K562 (cell line): ENCODE measurements around the gene E2F2. TPM values are rescaled to one million over a fixed set of nuclear protein-coding genes. Genes with fewer than 3 reads are reported as not detected.
A peak's percentile ranks its signal among the peaks of the same experiment; 100 is the strongest.

Experiments used
- BRCA1 ChIP-seq, 2 experiments: fragments of 450-650 bp in 1 of 2; sonication (generic) in 1 of 2; formaldehyde crosslinking in 1 of 2; IDR thresholded peaks; 2 replicates each; pipeline versions ENCODE4 v1.5.0 to v1.6.1; 2017 to 2020; ENCODE audit warnings: mild to moderate bottlenecking in 1 of 2, missing genetic modification reagents in 1 of 2
- FOXK1 ChIP-seq: sonication (generic); formaldehyde crosslinking; IDR thresholded peaks from 2 replicates; pipeline ENCODE4 v1.8.0; 2022; ENCODE audit warnings: missing genetic modification reagents, mild to moderate bottlenecking, borderline replicate concordance
- NR3C1 ChIP-seq: sonication (generic); formaldehyde crosslinking; IDR thresholded peaks from 2 replicates; pipeline ENCODE4 v1.8.1; 2022; ENCODE audit warnings: missing genetic modification reagents
- RAD21 ChIP-seq, 2 experiments: fragments of 250-450 bp in 1 of 2; fragments of 450-650 bp in 1 of 2; sonication (Bioruptor Pico) in 1 of 2; formaldehyde crosslinking in 1 of 2; IDR thresholded peaks in 1 of 2; conservative IDR thresholded peaks in 1 of 2; 2 replicates each; pipeline versions ENCODE4 v1.4.0 to v1.8.0; 2020 to 2022; ENCODE audit warnings: mild to moderate bottlenecking in 2 of 2, moderate library complexity in 1 of 2
- RNF2 ChIP-seq: sonication (generic); IDR thresholded peaks from 2 replicates; pipeline ENCODE4 v1.6.1; 2016
- ZNF589 ChIP-seq: fragments of 200-800 bp; sonication (Bioruptor generic); IDR thresholded peaks from 2 replicates; pipeline ENCODE4 v1.6.1; 2016; ENCODE audit warnings: low read depth, missing genetic modification characterization, missing compliant biosample characterization
- polyA plus RNA-seq, 8 experiments: library from polyadenylated mRNA; depleted of rRNA in 4 of 8; stranded (reverse) in 5 of 8; unstranded in 3 of 8; fragments of >200 nt; fragmentation: Nextera tagmentation in 2 of 8; fragmentation: Illumina TruSeq in 1 of 8; extraction: Ambion mirVana in 2 of 8; extraction: Trizol in 1 of 8; gene quantifications; 2 replicates each; pipeline versions ENCODE4 v1.2.1 to v1.2.3, GENCODE V29; 2011 to 2014; ENCODE audit warnings: inconsistent platforms in 1 of 8, missing spikeins in 1 of 8
- total RNA-seq, 7 experiments: library from RNA; depleted of rRNA in 6 of 7; stranded (reverse); fragments of >200 nt in 6 of 7; fragmentation: Illumina TruSeq in 2 of 7; extraction: Trizol in 2 of 7; gene quantifications; 2 replicates each; pipeline versions ENCODE4 v1.2.1 to v1.2.3, GENCODE V29; 2011 to 2021; ENCODE audit warnings: low replicate concordance in 1 of 7
- TF ChIP-seq, protein P1 (sequence below): sonication (generic); formaldehyde crosslinking; IDR thresholded peaks from 2 replicates; pipeline ENCODE4 v1.4.0; 2020; ENCODE audit warnings: mild to moderate bottlenecking, missing genetic modification reagents
- TF ChIP-seq, protein P2 (sequence below): fragments of 250-450 bp; sonication (Bioruptor Pico); IDR thresholded peaks from 2 replicates; pipeline ENCODE4 v1.5.0; 2022; ENCODE audit warnings: mild to moderate bottlenecking
- TF ChIP-seq, protein P3 (sequence below): fragments of 250-450 bp; sonication (Bioruptor Pico); IDR thresholded peaks from 2 replicates; pipeline ENCODE4 v1.5.0; 2021
- TF ChIP-seq, protein P4 (sequence below): fragments of 200-800 bp; sonication (Bioruptor generic); IDR thresholded peaks from 2 replicates; pipeline ENCODE4 v1.6.1; 2017; ENCODE audit warnings: missing genetic modification characterization, missing compliant biosample characterization
- TF ChIP-seq, protein P5 (sequence below): fragments of 450-650 bp; IDR thresholded peaks from 2 replicates; pipeline ENCODE4 v1.6.1; 2017; ENCODE audit warnings: antibody characterized with exemption, mild to moderate bottlenecking

Gene E2F2
- total and polyA plus RNA-seq, 9 of the 15 experiments (the other 6 are each of a cell fraction or from before 2014, with no cell fraction given) = 3.1 to 25.3 (median 11.4) TPM

DNA sequence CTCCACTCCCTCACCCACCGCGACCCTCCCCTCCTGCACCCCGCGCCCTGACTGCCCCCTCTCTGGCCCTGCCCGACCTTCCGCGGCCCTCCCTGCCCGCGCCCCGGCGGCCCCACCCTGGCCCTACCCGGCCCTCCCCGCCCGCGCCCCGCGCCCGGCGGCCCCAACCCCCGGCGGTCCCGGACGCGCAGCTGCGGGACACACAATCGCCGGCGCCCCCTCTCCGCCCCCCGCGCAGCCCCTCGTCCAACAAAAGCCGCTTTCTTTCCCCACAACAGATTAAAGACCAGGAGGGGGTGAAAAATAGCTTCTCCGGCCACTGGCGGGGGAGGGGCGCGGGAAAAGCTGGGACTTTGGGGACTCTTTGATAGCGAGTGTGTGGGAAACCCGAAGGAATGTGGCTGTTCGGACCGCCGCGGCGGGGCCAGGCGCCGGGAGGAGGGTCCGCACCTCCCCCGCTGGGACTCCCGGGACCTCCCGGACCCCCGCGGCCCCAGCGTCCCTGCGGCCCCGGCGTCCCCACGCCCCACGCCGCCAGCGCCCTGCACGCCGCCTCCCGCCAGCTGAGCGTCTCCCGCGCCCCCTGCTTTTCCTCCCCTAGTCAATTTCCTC is 37.1 kb upstream of the E2F2 start (continued):
- no peak for TF ChIP-seq RAD21 (CRISPR knock-in tag; conservative IDR thresholded peaks at IDR 0.05 in 1 of 2, IDR thresholded peaks at IDR 0.05 in 1 of 2)
- TF ChIP-seq, protein P1, sequence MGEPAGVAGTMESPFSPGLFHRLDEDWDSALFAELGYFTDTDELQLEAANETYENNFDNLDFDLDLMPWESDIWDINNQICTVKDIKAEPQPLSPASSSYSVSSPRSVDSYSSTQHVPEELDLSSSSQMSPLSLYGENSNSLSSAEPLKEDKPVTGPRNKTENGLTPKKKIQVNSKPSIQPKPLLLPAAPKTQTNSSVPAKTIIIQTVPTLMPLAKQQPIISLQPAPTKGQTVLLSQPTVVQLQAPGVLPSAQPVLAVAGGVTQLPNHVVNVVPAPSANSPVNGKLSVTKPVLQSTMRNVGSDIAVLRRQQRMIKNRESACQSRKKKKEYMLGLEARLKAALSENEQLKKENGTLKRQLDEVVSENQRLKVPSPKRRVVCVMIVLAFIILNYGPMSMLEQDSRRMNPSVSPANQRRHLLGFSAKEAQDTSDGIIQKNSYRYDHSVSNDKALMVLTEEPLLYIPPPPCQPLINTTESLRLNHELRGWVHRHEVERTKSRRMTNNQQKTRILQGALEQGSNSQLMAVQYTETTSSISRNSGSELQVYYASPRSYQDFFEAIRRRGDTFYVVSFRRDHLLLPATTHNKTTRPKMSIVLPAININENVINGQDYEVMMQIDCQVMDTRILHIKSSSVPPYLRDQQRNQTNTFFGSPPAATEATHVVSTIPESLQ = no peak
- no peak for TF ChIP-seq RNF2
- TF ChIP-seq NR3C1 (CRISPR knock-in tag) = no peak
- TF ChIP-seq BRCA1 (IDR thresholded peaks at IDR 0.05) = no peak
- TF ChIP-seq BRCA1 (CRISPR knock-in tag; IDR thresholded peaks at IDR 0.05) = no peak
- TF ChIP-seq, protein P2, sequence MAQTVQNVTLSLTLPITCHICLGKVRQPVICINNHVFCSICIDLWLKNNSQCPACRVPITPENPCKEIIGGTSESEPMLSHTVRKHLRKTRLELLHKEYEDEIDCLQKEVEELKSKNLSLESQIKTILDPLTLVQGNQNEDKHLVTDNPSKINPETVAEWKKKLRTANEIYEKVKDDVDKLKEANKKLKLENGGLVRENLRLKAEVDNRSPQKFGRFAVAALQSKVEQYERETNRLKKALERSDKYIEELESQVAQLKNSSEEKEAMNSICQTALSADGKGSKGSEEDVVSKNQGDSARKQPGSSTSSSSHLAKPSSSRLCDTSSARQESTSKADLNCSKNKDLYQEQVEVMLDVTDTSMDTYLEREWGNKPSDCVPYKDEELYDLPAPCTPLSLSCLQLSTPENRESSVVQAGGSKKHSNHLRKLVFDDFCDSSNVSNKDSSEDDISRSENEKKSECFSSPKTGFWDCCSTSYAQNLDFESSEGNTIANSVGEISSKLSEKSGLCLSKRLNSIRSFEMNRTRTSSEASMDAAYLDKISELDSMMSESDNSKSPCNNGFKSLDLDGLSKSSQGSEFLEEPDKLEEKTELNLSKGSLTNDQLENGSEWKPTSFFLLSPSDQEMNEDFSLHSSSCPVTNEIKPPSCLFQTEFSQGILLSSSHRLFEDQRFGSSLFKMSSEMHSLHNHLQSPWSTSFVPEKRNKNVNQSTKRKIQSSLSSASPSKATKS = no peak
- TF ChIP-seq ZNF589 (CRISPR knock-in tag) = no peak
- TF ChIP-seq, protein P3, sequence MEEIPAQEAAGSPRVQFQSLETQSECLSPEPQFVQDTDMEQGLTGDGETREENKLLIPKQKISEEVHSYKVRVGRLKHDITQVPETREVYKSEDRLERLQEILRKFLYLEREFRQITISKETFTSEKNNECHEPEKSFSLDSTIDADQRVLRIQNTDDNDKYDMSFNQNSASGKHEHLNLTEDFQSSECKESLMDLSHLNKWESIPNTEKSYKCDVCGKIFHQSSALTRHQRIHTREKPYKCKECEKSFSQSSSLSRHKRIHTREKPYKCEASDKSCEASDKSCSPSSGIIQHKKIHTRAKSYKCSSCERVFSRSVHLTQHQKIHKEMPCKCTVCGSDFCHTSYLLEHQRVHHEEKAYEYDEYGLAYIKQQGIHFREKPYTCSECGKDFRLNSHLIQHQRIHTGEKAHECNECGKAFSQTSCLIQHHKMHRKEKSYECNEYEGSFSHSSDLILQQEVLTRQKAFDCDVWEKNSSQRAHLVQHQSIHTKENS (CRISPR knock-in tag) = no peak
- TF ChIP-seq FOXK1 (CRISPR knock-in tag) = no peak
- TF ChIP-seq, protein P4, sequence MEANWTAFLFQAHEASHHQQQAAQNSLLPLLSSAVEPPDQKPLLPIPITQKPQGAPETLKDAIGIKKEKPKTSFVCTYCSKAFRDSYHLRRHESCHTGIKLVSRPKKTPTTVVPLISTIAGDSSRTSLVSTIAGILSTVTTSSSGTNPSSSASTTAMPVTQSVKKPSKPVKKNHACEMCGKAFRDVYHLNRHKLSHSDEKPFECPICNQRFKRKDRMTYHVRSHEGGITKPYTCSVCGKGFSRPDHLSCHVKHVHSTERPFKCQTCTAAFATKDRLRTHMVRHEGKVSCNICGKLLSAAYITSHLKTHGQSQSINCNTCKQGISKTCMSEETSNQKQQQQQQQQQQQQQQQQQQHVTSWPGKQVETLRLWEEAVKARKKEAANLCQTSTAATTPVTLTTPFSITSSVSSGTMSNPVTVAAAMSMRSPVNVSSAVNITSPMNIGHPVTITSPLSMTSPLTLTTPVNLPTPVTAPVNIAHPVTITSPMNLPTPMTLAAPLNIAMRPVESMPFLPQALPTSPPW (CRISPR knock-in tag) = peak; percentile 70
- TF ChIP-seq, protein P5, sequence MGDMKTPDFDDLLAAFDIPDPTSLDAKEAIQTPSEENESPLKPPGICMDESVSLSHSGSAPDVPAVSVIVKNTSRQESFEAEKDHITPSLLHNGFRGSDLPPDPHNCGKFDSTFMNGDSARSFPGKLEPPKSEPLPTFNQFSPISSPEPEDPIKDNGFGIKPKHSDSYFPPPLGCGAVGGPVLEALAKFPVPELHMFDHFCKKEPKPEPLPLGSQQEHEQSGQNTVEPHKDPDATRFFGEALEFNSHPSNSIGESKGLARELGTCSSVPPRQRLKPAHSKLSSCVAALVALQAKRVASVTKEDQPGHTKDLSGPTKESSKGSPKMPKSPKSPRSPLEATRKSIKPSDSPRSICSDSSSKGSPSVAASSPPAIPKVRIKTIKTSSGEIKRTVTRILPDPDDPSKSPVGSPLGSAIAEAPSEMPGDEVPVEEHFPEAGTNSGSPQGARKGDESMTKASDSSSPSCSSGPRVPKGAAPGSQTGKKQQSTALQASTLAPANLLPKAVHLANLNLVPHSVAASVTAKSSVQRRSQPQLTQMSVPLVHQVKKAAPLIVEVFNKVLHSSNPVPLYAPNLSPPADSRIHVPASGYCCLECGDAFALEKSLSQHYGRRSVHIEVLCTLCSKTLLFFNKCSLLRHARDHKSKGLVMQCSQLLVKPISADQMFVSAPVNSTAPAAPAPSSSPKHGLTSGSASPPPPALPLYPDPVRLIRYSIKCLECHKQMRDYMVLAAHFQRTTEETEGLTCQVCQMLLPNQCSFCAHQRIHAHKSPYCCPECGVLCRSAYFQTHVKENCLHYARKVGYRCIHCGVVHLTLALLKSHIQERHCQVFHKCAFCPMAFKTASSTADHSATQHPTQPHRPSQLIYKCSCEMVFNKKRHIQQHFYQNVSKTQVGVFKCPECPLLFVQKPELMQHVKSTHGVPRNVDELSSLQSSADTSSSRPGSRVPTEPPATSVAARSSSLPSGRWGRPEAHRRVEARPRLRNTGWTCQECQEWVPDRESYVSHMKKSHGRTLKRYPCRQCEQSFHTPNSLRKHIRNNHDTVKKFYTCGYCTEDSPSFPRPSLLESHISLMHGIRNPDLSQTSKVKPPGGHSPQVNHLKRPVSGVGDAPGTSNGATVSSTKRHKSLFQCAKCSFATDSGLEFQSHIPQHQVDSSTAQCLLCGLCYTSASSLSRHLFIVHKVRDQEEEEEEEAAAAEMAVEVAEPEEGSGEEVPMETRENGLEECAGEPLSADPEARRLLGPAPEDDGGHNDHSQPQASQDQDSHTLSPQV = peak; percentile 50; the same call in 1 of the 2 replicates
